Right atrium auricular region (tissue), 2 donors: Measurements from ENCODE around the gene ZFP69B. TPM values are rescaled to one million over a fixed set of nuclear protein-coding genes. Genes with fewer than 3 reads are reported as not detected.
A peak's percentile ranks its signal among the peaks of the same experiment; 100 is the strongest.

ENCODE experiments used
- DNase-seq: peaks from one replicate; pipeline ENCODE4 v3.0.0-alpha.2; 2019; ENCODE audit warnings: low spot score
- H3K27ac ChIP-seq, 2 donors: fragments of 200-600 bp; sonication (generic); 1 replicate in 1 of 2; 2 replicates in 1 of 2; pipeline ENCODE4 v1.5.1; 2016 to 2019
- H3K27me3 ChIP-seq, 2 donors: fragments of 200-600 bp; sonication (generic); one replicate each; pipeline versions ENCODE4 v1.5.1 to v1.6.0; 2017 to 2019
- H3K36me3 ChIP-seq: fragments of 200-600 bp; sonication (generic); one replicate; pipeline ENCODE4 v1.5.1; 2016
- H3K4me1 ChIP-seq, 2 donors: fragments of 200-600 bp; sonication (generic); one replicate each; pipeline versions ENCODE4 v1.5.1 to v1.6.0; 2017 to 2019
- H3K4me3 ChIP-seq, 2 donors: fragments of 200-600 bp; sonication (generic); 1 replicate in 1 of 2; 2 replicates in 1 of 2; pipeline ENCODE4 v1.5.1; 2017 to 2019; ENCODE audit warnings: mild to moderate bottlenecking in 1 of 2, moderate library complexity in 1 of 2
- H3K9me3 ChIP-seq, 2 donors: fragments of 200-600 bp; sonication (generic); one replicate each; pipeline ENCODE4 v1.5.1; 2019
- total RNA-seq, 2 donors: library from RNA; depleted of rRNA; stranded (reverse); fragments of >200 nt; gene quantifications; one replicate each; pipeline ENCODE4 v1.1.0, GENCODE V29; 2016
- TF ChIP-seq, protein P1 (sequence below), 2 donors: fragments of 200-600 bp; sonication (generic); IDR thresholded peaks; one replicate each; pipeline ENCODE4 v1.5.1; 2019; ENCODE audit warnings: antibody characterized with exemption in 2 of 2

The ZFP69B gene
- total RNA-seq, 2 donors from 2014 or later, result 0.52 to 0.59 TPM

DNA sequence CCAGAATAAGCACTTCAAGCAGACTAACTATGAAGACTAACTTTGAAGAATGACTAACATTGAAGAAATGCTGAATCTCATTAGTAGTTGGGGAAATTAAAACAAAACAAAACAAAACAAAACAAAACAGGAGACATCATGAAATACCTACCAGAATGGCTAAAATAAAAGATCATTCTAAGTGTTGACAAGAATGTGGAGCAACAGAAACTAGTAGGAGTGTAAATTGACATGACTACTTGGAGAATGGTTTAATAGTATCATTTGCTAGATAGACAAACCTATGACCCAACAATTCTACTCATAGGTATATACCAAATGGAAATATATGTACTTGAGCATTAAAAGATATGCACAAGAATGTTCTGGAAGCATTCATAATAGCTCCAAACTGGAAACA lies 18.9 kb upstream of the ZFP69B start:
- DNase-seq, result no peak
- no peak overlapping the region for H3K27ac ChIP-seq
- H3K4me3 ChIP-seq, result no peak overlapping the region
- no peaks in the 10 kb centered on the region for H3K4me1 ChIP-seq
- H3K27me3 ChIP-seq, result no peaks in the 10 kb centered on the region
- H3K36me3 ChIP-seq, result no peaks in the 10 kb centered on the region
- TF ChIP-seq, protein P1, sequence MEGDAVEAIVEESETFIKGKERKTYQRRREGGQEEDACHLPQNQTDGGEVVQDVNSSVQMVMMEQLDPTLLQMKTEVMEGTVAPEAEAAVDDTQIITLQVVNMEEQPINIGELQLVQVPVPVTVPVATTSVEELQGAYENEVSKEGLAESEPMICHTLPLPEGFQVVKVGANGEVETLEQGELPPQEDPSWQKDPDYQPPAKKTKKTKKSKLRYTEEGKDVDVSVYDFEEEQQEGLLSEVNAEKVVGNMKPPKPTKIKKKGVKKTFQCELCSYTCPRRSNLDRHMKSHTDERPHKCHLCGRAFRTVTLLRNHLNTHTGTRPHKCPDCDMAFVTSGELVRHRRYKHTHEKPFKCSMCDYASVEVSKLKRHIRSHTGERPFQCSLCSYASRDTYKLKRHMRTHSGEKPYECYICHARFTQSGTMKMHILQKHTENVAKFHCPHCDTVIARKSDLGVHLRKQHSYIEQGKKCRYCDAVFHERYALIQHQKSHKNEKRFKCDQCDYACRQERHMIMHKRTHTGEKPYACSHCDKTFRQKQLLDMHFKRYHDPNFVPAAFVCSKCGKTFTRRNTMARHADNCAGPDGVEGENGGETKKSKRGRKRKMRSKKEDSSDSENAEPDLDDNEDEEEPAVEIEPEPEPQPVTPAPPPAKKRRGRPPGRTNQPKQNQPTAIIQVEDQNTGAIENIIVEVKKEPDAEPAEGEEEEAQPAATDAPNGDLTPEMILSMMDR (IDR thresholded peaks at IDR 0.05), result no peak
- H3K9me3 ChIP-seq, result no peaks in the 10 kb centered on the region

DNA sequence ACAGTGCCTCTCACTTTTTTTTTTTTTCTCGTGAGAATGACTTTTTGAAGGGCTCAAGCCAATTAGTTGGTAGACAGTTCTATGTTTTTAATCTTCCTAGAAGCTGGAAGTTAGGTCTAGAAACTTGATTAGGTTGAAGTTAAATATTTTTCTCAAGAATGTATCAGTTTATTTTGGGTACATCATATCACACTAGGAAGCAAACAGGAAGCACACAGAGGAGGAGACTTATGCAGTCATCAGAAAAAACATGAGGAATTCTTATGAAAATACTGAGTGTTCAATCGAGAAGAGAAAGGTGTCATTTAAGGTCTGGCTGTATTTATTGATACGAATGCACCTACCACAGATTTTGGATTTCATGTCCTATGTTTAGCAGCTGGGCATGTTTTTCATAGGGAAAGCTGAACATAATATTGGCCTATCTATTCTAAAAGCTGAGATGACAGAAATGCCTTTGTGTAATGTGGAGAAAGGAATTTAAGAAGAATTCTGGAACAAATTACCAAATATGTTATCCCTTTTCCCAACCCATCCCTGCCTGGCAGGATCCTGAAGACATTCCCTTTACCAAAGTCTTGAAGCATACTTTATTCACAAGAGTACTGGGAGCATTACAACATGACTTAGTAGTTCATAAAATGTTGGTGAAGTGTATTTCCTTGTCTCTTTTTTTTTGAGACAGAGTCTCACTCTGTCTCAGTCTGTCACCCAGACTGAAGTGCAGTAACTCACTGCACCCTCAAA lies 17.5 kb upstream of the ZFP69B start:
- no peaks in the 10 kb centered on the region for H3K4me1 ChIP-seq
- no peaks in the 10 kb centered on the region for H3K9me3 ChIP-seq
- no peaks in the 10 kb centered on the region for H3K36me3 ChIP-seq
- H3K4me3 ChIP-seq, result no peak overlapping the region
- H3K27ac ChIP-seq, result no peak overlapping the region
- TF ChIP-seq, protein P1 (IDR thresholded peaks at IDR 0.05), result no peak
- no peaks in the 10 kb centered on the region for H3K27me3 ChIP-seq
- no peak for DNase-seq

DNA sequence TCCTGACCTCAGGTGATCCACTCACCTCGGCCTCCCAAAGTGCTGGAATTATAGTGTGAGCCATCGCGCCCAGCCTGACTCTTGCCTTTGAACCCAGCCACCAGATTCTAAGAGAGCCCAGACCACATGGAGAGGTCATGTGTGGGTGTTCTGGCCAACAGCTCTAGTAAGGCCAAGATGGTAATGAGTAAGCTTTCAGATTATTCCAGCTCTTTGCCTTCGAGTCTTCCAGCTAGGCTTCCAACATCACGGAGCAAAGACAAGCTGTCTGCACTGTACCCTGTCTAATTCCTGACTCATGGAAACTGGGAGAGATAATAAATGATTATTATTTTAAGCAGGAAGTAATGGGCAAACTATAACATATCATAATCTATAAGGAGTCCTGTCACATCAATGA lies 14.8 kb upstream of the ZFP69B start:
- DNase-seq, result no peak
- Histone ChIP-seq H3K9me3 (no peaks in the 10 kb centered on the region), H3K36me3 (no peaks in the 10 kb centered on the region), H3K4me3 (no peak overlapping the region), H3K4me1 (no peaks in the 10 kb centered on the region), H3K27ac (no peak overlapping the region), H3K27me3 (no peaks in the 10 kb centered on the region)
- TF ChIP-seq, protein P1 (IDR thresholded peaks at IDR 0.05), result no peak

DNA sequence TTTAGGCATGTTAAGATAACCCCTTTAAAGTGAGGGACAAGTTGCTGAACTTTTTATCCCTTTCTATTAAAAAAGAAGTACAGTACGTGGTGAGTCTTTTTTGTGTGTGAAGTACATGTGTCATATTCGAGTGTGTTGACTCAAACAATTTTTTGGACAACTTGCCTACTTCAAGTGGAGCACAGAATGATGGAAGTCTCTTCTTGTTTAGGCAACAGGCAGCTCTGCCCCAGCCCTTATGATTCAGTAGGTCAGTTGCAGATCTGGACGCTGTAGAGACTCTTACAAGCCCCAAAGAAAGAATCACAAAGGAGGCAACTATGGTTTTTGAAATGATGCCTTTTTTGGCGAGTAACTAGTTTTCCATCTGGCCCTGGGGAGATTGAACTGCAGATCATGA lies 14.4 kb upstream of the ZFP69B start:
- Histone ChIP-seq H3K36me3 (no peaks in the 10 kb centered on the region), H3K4me1 (no peaks in the 10 kb centered on the region), H3K27ac (no peak overlapping the region), H3K9me3 (no peaks in the 10 kb centered on the region), H3K27me3 (no peaks in the 10 kb centered on the region), H3K4me3 (no peak overlapping the region)
- TF ChIP-seq, protein P1 (IDR thresholded peaks at IDR 0.05), result no peak
- DNase-seq, result no peak

DNA sequence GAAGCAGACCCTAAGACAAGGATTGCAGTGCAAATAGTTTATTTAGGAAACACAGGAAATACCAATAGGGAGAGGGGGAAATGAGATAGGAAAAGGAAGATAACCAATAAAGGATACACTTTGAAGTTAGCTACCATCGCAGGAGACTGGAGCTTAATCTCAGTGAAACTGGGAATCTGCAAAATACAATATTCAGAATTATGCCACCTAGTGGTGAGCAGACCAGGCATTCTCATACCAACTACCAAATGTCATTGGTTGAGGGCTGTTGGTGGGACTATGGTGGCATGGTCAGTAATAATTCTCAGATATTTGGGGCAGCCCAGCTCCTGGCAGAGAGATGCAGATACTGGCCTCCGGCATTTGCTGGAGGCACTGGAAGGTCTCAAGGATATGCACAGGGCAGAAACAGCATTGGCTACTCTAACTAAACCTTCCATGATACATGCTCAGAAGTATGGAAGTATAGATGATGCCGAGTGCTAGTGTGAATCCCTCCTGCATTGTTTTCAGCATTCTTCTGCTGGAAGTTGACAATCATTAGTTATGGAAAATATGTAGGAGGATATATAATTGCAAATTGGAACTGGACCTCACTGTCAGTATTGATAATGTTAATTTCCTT lies 11.8 kb upstream of the ZFP69B start:
- no peaks in the 10 kb centered on the region for H3K27me3 ChIP-seq
- DNase-seq, result no peak
- H3K36me3 ChIP-seq, result no peaks in the 10 kb centered on the region
- no peak overlapping the region for H3K4me3 ChIP-seq
- H3K27ac ChIP-seq, result no peak overlapping the region
- TF ChIP-seq, protein P1 (IDR thresholded peaks at IDR 0.05), result peak; percentile 34 to 72
- H3K4me1 ChIP-seq, result no peaks in the 10 kb centered on the region
- H3K9me3 ChIP-seq, result no peaks in the 10 kb centered on the region
